H1 (cell line): ENCODE data around the gene SLC1A7. TPM values are rescaled to one million over a fixed set of nuclear protein-coding genes. Genes with fewer than 3 reads are reported as not detected.

ENCODE experiments used
- HDAC2 ChIP-seq, 2 experiments: fragments of 300-600 bp in 1 of 2; sonication (generic) in 1 of 2; IDR thresholded peaks; 2 replicates each; pipeline ENCODE4 v1.6.1; 2011 to 2012; ENCODE audit warnings: low read depth in 2 of 2, low read length in 2 of 2, mild to moderate bottlenecking in 2 of 2, moderate library complexity in 2 of 2, borderline replicate concordance in 1 of 2, inconsistent platforms in 1 of 2
- TCF12 ChIP-seq: IDR thresholded peaks from 2 replicates; pipeline ENCODE4 v1.6.1; 2011; ENCODE audit warnings: low read depth, mild to moderate bottlenecking, low read length
- USF2 ChIP-seq: IDR thresholded peaks from 2 replicates; pipeline ENCODE4 v1.6.1; 2011; ENCODE audit warnings: low read length, improper control_type of control experiment
- polyA plus RNA-seq, 7 experiments: library from polyadenylated mRNA; depleted of rRNA in 3 of 7; stranded (reverse) in 5 of 7; unstranded in 2 of 7; fragments of >200 nt in 5 of 7; fragments of 200-250 nt in 2 of 7; gene quantifications; 1 replicate in 5 of 7; 2 replicates in 1 of 7; 4 replicates in 1 of 7; pipeline versions ENCODE4 v1.2.1 to v1.2.3, GENCODE V29; 2011 to 2013; ENCODE audit warnings: missing spikeins in 2 of 7, mixed read lengths in 2 of 7
- total RNA-seq: library from RNA; stranded (reverse); fragmentation: NEBNext Ultra II Directional; extraction: Animal tissue kit (Norgen Biotek cat#: 25700); gene quantifications from 2 replicates; pipeline ENCODE4 v1.2.1, GENCODE V29; 2021

Gene SLC1A7
- total and polyA plus RNA-seq, 2 of the 8 experiments (the other 6 are each of a cell fraction or from before 2014, with no cell fraction given): not detected

DNA sequence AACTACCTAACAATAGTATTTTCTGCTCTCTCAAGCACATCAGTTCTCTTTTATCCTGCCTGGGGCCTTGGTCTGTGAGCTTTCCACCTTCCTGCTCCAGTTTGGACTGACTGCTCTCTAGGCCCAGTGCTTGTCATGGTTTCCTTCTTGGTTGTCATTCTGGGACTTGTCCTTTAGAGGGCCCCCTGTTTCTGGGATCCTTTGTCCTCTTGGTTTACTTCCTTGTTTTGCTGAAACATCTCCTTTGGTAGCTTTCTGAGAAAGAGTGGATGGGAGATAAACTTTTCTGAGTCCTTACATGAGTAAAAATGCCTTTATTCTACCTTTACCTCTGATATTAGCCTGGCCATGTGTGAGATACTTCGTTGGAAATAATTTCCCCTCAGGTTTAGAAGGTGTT, 4.7 kb downstream of the SLC1A7 start (continued):
- TF ChIP-seq USF2: no peak
- peak in 1 of 2 experiments; percentile 94; a peak in 1 of 4 replicates for TF ChIP-seq HDAC2 (IDR thresholded peaks at IDR 0.05; ENCODE audit: borderline replicate concordance in 1 of 2, low read depth in 2 of 2, low read length in 2 of 2)
- peak; percentile 72; the same call in 1 of the 2 replicates for TF ChIP-seq TCF12
- TF ChIP-seq, all 59 proteins: peak for 6
